PFSK-1 (cell line): Measurements from ENCODE around the gene ZNF25.

ENCODE experiments used
- POLR2AphosphoS5 ChIP-seq: IDR thresholded peaks from 2 replicates; pipeline ENCODE4 v1.6.1; 2012; ENCODE audit warnings: low read depth, mild to moderate bottlenecking, control low read depth, low read length, moderate library complexity
- REST ChIP-seq, 2 experiments: IDR thresholded peaks; 2 replicates each; pipeline versions ENCODE4 v1.6.1 to v1.8.0; 2011 to 2012; ENCODE audit warnings: low read depth in 2 of 2, low read length in 2 of 2, control low read depth in 1 of 2, inconsistent platforms in 1 of 2, mild to moderate bottlenecking in 1 of 2, moderate library complexity in 1 of 2; ENCODE audit not compliant: insufficient read depth in 1 of 2
- SIN3A ChIP-seq: IDR thresholded peaks from 2 replicates; pipeline ENCODE4 v1.6.1; 2012; ENCODE audit warnings: mild to moderate bottlenecking, low read length, moderate library complexity, borderline replicate concordance; ENCODE audit not compliant: insufficient read depth
- TAF1 ChIP-seq: IDR thresholded peaks from 2 replicates; pipeline ENCODE4 v1.6.1; 2012; ENCODE audit warnings: low read length, control low read depth, borderline replicate concordance; ENCODE audit not compliant: insufficient read depth

GRCh38 chr10:37937864-37938263 is 38.6 kb downstream of the ZNF25 start:
- TF ChIP-seq TAF1 = no peak
- no peak for TF ChIP-seq POLR2AphosphoS5
- TF ChIP-seq REST (IDR thresholded peaks at IDR 0.05; ENCODE audit: insufficient read depth in 1 of 2, low read depth in 2 of 2, low read length in 2 of 2) = no peak
- no peak for TF ChIP-seq SIN3A
